ENCODE measurements around the gene MAP1LC3B.

The MAP1LC3B gene

GRCh38 chr16:87395181-87395842, 3.2 kb downstream of the MAP1LC3B start:
- intact Hi-C loops (cut with DNase I): no loop called here
- DNase-seq: no peak

- peak in 2 of 10 donors; percentile 53 to 60 for DNase-seq
- intact Hi-C loops (cut with DNase I): no loop called here
Measured at GRCh38 chr16:87404764-87405625, 12.9 kb downstream of the MAP1LC3B start.

- peak in 2 of 10 donors; percentile 26 to 71 for DNase-seq
Measured at GRCh38 chr16:87406495-87407088, 14.5 kb downstream of the MAP1LC3B start.

DNA sequence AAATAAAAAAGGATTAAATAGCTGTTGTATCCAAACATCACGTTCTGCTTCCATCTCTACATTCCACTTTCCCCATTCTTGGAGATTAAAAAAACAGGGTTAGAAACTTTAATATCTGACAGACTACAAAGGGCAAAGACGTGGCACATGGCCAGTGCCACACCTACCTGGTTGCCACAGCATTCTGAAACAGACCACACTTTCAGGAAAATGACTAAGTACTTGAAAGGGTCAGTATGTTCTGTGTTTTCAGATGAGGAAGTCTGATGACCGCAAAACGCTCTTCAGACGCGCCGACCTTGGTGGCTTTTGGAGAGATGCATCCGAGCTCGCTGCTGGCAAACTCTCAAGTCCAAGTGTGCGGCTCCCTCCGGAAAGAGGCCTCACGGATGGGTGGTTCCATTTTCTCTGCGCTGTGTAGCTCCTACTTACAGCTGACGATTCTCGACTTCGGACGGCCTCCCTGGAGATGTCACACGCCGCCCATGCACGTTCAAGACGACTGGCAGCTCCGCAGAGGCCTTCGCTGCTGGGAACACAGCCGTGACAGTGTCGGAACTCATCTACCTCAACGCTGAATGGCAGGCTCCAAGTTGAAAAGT, 15.5 kb downstream of the MAP1LC3B start:
- peak in 2 of 10 donors; percentile 48 to 78 for DNase-seq
- intact Hi-C loops (cut with DNase I): no loop called here

More at GRCh38 chr16:87406495-87407088, 14.5 kb downstream of the MAP1LC3B start:
- intact Hi-C loops (cut with DNase I): no loop called here

DNA sequence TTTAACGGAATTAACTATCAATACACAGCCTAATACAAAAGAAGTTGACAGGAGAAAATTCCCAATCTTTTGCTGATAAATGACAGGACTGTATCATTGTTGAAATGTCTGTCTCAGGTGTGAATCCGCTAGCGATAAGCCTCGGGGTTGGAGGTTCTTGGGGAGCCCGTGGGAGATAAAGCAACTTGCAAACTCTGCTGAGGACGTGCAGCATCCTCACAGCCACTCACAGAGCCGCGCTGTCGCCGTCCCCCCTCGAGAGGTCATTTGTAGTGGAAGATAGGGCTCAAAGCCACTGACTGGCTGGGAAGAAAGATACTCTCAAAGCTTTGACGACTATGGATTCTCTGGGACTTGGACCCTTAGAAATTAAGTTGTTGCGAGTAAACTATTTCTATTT, 17.0 kb downstream of the MAP1LC3B start:
- peak in 1 of 10 donors; percentile 39 for DNase-seq
- intact Hi-C loops (cut with DNase I): no loop called here

DNA sequence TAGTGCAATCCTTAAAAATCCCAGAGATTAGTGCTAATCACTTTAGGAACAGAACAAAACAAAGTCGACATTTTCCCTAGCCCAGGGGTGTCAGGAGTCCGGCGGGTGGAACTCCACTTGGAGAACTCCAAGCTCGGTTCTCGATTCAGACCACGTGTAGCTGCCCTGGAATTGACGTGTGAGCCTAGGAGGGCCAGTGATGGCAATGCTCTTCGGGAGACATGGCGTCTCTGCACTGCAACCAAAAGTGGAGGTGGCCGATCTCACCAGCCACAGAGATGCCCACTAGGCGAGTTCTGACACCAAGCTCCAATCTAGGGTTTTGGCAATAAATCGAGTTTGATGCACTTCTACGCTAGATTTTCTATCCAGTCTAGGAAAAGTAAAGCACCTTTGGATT, 17.6 kb downstream of the MAP1LC3B start:
- peak in 1 of 10 donors; percentile 31 for DNase-seq

GRCh38 chr16:87410530-87410929, 18.4 kb downstream of the MAP1LC3B start:
- peak in 1 of 10 donors; percentile 72 for DNase-seq
- intact Hi-C loops (cut with DNase I): loop anchor here (10.0 kb wide), 1 partner anchor 64 kb away; no protein-coding TSS in a partner anchor

More for the DNA sequence above, 17.6 kb downstream of the MAP1LC3B start:
- intact Hi-C loops (cut with DNase I): loop anchor here (10.0 kb wide), 1 partner anchor 65 kb away; no protein-coding TSS in a partner anchor

DNA sequence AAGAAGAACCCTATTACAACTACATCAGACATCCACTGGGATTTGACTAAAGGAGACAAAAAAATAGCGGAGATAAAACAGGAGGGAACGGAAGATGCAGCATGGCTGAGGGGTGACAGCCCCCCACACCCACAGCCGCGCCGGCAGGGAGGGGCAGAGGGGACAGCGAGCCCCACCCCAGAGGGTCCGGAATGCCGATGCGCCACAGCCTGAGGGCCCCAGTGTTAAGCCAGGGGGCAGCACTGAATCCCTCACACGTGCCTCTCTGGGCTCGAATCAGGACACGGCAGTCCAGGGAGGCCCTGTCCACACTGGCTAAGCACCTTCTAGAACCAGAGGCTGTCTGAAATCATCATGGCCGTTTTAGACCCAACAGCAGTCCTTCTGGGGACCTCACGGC, 18.8 kb downstream of the MAP1LC3B start:
- intact Hi-C loops (cut with DNase I): loop anchor here (10.0 kb wide), 1 partner anchor 64 kb away; no protein-coding TSS in a partner anchor
- DNase-seq: peak in 2 of 10 donors; percentile 24 to 77

GRCh38 chr16:87411375-87412271, 19.5 kb downstream of the MAP1LC3B start:
- intact Hi-C loops (cut with DNase I): loop anchor here (10.0 kb wide), 1 partner anchor 63 kb away; no protein-coding TSS in a partner anchor

DNA sequence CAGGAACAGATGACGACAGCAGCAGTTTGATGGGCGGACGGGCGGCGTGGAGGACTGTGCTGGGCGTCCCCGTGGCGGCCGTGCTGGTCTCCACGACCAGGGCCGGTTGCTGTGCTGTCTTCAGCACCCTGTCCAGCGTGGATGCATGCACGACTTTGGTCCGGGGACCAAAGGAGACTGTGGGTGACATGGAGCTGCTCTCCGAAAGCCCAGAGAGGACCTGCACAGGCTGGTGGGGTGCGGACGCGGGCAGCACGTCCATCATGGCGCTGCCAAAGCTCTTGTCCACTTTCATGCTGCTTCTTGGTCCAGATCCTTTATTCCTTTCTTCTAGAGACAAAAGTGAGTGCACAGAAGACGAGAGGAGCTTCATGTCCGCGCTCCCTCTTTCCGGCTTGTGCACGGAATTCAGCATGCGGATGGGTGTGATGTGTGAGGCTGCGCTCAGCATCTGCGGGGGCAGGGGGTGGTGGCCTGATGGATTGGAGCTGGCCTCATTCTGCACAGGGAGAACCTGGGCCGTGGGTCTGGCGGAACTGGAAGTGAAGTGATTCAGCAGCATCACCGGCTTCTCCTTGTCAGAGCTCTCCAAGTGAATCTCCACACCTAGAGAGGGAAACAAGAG, 20.3 kb downstream of the MAP1LC3B start:
- DNase-seq: peak in 2 of 10 donors; percentile 77 to 80
- intact Hi-C loops (cut with DNase I): loop anchor here (10.0 kb wide), 1 partner anchor 62 kb away; no protein-coding TSS in a partner anchor

More at GRCh38 chr16:87411375-87412271, 19.5 kb downstream of the MAP1LC3B start:
- DNase-seq: peak in 8 of 10 donors; percentile 39 to 90 (median 54)

DNA sequence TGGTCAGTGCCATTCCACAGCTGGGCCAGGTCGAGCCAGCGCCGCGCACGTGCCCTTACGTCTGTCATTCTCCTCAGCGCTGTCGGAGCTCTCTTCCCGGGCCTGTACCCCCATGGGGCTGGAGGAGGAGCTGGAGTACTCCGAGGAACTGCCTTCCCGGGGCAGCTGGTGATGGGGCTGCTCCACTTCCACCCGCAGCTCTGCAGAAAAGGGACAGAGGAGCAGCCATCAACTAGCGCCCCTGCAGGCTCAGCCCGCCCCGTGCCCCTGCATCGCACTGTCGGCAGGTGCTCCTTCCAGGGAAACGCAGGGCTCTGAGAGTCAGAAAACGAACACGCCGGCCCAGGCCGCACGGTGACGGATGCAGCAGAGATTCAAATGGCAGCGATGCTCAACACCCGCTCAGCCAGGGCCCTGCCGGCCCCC, 20.9 kb downstream of the MAP1LC3B start:
- peak in 2 of 10 donors; percentile 76 to 83 for DNase-seq
- intact Hi-C loops (cut with DNase I): loop anchor here (10.0 kb wide), 1 partner anchor 62 kb away; no protein-coding TSS in a partner anchor

- intact Hi-C loops (cut with DNase I): loop anchor here (10.0 kb wide), 1 partner anchor 61 kb away; no protein-coding TSS in a partner anchor
- peak in 2 of 10 donors; percentile 74 to 79 for DNase-seq
Measured at GRCh38 chr16:87414251-87414680, 22.1 kb downstream of the MAP1LC3B start.

DNA sequence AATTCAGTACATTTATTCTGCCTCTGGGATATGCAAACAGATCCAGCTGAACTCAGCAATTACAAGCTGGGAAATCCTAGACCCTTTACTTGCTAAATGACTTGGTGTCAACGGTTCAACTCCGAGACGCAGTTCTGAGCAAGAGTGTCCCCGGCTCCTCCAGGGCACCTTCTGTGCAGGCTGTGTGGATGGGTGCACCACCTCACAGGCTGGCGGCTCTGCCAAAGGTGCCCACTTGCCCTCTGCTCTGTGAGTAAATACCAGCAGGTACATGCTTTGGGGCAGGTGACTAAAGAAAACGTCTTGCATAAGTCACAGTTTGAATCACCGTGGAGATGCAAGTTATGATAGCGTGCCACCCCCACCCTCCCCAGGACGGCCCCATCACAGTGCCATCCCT, 23.3 kb downstream of the MAP1LC3B start:
- intact Hi-C loops (cut with DNase I): loop anchor here (10.0 kb wide), 1 partner anchor 59 kb away; no protein-coding TSS in a partner anchor
- peak in 1 of 10 donors; percentile 20 for DNase-seq

DNA sequence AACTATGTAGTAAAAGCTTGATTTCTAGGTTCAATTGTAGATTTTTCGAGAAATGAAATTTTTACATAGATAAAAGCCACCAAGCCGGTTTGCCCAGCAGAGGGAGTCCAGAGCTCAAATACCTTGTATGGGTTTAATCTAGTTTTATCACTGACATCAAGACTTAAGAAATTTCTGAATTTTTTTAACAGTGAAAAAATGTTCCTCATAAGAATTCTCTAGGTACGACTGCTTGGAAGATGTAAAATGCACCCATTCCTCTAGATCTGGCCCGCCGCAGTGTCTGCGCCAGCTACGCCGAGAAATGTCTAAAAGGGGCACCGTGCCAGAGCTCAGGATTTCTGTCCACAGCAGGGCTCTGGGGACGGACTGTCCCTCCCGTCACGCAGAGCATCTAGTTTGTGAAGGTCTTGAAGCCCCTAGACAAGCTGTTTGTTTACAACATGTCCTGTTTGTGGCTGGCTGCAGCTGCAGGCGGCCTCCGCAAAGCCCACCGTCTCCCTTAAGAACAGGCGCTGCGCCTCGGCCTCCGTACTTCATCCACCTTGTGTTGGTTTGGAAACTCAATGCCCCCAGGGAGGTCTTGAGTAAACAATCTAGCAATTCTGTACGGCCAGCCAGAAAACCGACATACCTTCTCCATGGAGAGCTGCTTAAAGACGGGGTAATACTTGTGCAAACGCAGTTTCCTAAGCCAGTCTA, 24.8 kb downstream of the MAP1LC3B start:
- intact Hi-C loops (cut with DNase I): loop anchor here (2.0 to 10.0 kb wide), 2 partner anchors 58 to 220 kb away; no protein-coding TSS in a partner anchor
- peak in 3 of 10 donors; percentile 36 to 83 (median 72) for DNase-seq

DNA sequence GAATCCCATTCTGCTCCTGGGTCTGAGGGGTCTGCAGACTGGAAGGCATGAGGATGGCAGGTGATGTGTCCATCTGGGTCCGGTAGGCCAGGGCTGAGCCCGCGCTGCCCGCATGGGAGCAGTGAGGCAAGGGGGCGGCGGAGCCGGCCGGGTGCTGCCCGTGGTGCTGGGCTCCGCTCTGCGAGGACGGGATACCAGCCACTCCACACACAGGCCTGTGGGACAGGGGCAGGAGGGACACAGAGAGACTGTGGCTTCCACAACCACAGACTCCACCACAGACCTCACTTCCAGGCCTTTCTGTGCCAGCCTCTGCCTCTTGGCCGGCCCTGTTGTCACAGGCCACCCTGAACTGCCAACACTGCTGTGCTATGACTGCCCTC, 25.4 kb downstream of the MAP1LC3B start:
- DNase-seq: peak in 1 of 10 donors; percentile 72
- intact Hi-C loops (cut with DNase I): loop anchor here (2.0 to 10.0 kb wide), 2 partner anchors 57 to 219 kb away; no protein-coding TSS in a partner anchor

DNA sequence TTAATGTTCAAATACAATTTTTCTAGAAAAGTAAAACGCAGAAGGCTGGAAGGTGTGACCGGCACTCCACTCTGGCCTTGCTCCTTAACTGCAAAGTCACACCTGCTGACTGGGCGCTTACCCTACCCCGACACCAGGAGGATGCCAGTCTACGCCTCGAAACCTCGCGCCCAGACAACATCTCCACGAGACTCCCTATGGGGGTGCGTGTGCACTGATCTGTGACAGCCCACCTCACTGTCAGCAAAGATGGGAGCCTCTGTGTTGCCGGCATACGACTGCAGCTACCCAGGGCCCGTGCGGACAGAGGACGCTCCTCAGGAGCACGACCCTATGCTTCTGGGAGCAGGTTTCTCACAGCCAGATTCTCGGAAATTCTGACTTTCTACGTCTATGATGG, 26.1 kb downstream of the MAP1LC3B start:
- intact Hi-C loops (cut with DNase I): loop anchor here (10.0 kb wide), 1 partner anchor 57 kb away; no protein-coding TSS in a partner anchor
- peak in 1 of 10 donors; percentile 50 for DNase-seq

DNA sequence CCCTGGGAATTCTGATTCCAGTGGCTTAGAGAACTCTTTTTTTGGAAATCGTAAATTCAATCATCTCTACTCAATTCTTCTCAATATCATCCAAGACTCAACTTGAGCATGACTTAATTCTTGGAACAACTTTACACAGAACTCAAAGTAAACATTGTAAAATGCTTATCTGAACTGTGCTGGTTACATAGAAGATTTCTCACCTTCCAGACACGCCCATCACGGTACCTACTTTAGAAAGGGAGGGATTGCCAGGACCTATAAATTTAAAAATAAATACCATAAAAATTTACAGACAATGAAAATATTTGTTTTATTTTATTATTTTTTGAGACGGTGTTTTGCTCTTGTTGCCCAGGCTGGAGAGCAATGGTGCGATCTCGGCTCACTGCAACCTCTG, 26.5 kb downstream of the MAP1LC3B start:
- no peak for DNase-seq
- intact Hi-C loops (cut with DNase I): loop anchor here (10.0 kb wide), 1 partner anchor 56 kb away; no protein-coding TSS in a partner anchor
